Pulmonary artery endothelial cell (primary cell): ENCODE results near the gene CYP4F12. TPM values are rescaled to one million over a fixed set of nuclear protein-coding genes. Genes with fewer than 3 reads are reported as not detected.

Source experiments
- DNase-seq: peaks from one replicate; pipeline ENCODE4 v3.0.0-alpha.2; 2011; ENCODE audit warnings: low read depth, low spot score
- total RNA-seq: library from RNA; depleted of rRNA; stranded (reverse); fragments of >200 nt; gene quantifications from 2 replicates; pipeline ENCODE4 v1.2.3, GENCODE V29; 2014

CYP4F12 gene
- total RNA-seq, 1 donor from 2014 or later: not detected

- DNase-seq: no peak
Measured at GRCh38 chr19:15714638-15715037, 41.8 kb downstream of the CYP4F12 start.

DNA sequence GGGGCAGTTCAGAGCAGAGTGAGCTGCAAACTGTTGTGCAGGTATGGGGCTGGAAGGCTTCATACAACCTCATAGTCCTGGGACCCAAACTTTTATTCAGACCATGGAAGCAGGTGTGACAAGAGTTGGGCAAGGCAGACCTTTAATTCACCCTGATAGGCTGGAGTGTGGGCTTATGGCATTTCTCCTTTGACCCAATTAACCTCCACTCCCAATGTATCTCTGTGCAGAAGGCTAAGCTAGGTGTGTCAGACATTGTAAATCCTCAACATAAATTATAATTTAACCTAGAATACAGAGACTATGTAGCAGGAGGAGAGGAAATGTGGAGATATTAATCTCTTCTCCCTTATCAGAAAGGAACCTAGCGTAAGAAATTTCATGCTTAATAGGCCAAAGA is 42.8 kb downstream of the CYP4F12 start:
- no peak for DNase-seq

DNA sequence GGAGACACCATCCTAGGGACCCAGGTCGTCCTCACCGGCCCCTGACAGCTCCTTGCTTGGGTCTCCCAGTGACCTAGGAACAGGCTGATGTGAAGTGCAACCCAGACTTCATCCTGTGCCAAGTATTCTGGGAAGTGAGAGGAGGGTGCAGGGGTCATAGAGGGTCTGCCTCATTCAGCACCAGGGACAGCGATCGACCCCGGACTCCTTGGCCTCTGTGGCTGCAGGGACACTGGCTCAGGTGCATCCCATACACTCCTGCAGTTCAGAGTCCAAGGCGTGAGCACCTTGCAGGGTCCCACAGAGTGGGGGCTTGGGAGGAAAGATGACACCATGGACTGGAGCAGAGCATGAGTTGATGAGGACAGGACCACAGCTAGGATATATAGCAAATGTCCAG is 44.9 kb downstream of the CYP4F12 start:
- no peak for DNase-seq

DNA sequence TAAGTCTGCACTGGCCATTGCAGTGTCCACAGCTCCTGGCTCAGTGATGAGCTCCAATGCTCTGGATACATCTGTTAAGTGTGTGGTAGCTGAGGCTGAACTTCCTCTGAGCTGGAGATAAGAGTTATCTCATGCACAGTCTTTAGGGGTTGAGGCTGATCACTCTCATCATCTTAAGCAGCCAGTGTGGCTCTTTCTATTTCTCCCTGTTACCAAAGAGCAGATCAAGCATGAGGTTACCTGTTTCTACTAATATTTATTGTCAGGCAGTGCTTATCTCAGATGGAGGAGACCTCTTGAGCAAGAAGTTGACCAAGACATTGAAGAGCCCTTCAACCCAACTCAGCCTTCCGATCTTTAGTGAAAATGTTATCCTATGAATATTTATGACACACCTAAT is 48.4 kb downstream of the CYP4F12 start:
- no peak for DNase-seq

GRCh38 chr19:15722956-15723355 is 50.1 kb downstream of the CYP4F12 start:
- DNase-seq: no peak

DNA sequence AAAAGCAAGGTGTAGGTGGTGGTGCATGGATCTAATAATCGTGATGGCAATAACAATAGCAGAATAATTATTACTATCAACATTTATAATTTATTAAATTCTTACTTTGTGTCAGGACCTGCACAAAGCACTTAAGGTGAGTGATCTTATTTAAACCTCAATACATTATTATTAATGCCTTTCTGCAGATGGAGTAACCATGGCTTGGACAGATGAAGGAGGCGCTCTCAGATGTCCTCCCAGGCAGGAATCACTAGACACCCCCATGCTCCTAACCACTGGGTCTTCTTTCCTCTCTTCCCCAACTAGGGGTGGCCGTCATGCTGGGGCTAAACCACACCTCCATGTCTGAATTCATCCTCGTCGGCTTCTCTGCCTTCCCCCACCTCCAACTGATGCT is 54.8 kb downstream of the CYP4F12 start, which contains the start of gene OR10H2:
Gene OR10H2 (plus strand): TSS at position 301 of the 400 bp plus-strand sequence. CDS start 20 bp downstream, at position 321.
- no peak for DNase-seq

DNA sequence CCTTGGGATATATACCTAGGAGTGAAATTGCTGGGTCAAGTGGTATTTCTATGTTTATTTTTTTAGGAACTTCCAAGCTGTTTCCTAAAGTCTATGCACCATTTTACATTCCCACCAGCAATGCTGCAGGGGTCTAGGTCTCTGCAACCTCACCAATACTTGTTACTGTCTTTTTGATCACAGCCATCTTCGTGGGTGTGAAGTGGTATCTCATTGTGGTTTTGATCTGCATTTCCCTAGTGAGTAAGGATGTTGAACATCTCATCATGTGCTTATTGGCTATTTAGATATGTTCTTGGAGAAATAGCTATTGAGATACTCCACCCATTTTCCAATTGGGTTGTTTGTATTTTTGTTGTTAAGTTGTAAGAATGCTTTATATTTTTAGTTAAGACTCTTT is 57.7 kb downstream of the CYP4F12 start:
- no peak for DNase-seq

- no peak for DNase-seq
Measured at GRCh38 chr19:15732388-15732787, 59.5 kb downstream of the CYP4F12 start.

- no peak for DNase-seq
Measured at GRCh38 chr19:15733895-15734294, 61.0 kb downstream of the CYP4F12 start.

DNA sequence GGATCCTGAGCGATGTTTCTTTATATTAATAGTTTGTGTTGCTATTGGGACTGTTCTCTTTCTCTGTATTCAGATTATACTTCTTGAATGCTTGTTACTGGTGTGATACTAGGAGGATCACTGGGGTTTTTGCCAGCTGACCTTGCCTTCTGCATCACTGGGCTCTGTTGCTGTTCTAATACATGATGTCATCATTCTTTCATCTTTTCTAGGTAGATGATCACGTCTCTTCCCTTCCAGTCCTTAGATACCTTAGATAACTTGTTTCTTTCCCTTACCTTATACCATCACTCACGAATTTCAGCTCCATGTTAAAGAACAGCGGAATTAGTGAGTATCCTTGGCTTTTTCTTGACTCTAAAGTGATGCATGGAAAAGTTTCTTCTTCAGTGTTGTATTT is 64.8 kb downstream of the CYP4F12 start, which contains the start of gene OR10H3:
Gene OR10H3 (plus strand): TSS at position 264 of the 400 bp plus-strand sequence. CDS start 3,408 bp downstream, outside the sequence.
- no peak for DNase-seq

DNA sequence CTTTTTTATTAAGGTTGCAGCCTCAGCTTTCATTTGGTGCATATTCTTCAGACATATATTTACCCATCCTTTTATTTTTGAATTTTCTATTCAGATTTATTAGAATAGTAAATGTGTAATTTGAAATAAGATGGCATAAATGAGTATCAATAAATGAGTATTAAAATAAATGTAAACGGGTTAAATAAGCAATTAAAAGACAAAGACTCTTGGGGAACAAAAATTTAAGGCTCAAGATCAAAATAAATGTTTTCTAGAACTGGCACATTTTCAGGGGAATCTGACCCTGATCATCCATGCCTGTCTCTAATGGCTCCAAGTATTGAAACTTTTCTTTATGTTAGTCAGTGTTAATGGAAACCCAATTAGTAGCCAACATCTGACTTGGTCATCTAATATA is 67.9 kb downstream of the CYP4F12 start:
- DNase-seq: no peak

Other genes starting within 250 kb of the CYP4F12 start
- gene WIZ, start 223.1 kb upstream of the CYP4F12 start, total RNA-seq: 6.0 and 8.5 TPM in 2 replicates
- gene RASAL3, start 208.5 kb upstream of the CYP4F12 start, total RNA-seq: 0.60 and 0.79 TPM in 2 replicates
- 0.04 TPM in 1 of 2 replicates, not detected in the other for gene PGLYRP2, start 193.6 kb upstream of the CYP4F12 start, total RNA-seq
- gene CYP4F22, start 164.6 kb upstream of the CYP4F12 start, total RNA-seq: not detected in 2 replicates
- gene CYP4F8, start 57.9 kb upstream of the CYP4F12 start, total RNA-seq: not detected in 2 replicates
- 0.04 and 0.07 TPM in 2 replicates for gene CYP4F3, start 32.2 kb upstream of the CYP4F12 start, total RNA-seq
- not detected in 2 replicates for gene OR10H2, start 54.9 kb downstream of the CYP4F12 start, total RNA-seq
- gene OR10H3, start 64.9 kb downstream of the CYP4F12 start, total RNA-seq: not detected in 2 replicates
- gene OR10H5, start 114.6 kb downstream of the CYP4F12 start, total RNA-seq: not detected in 2 replicates
- not detected in 2 replicates for gene OR10H1, start 142.6 kb downstream of the CYP4F12 start, total RNA-seq
- not detected in 2 replicates for gene CYP4F2, start 225.0 kb downstream of the CYP4F12 start, total RNA-seq